ENCODE measurements around the gene FAM204A. TPM values are rescaled to one million over a fixed set of nuclear protein-coding genes. Genes with fewer than 3 reads are reported as not detected.

The FAM204A gene
- 10 to 100 TPM; 79.5 to 88.1 (median 83.5) TPM for polyA plus RNA-seq (ENCODE audit: insufficient read length in 3 of 3)

DNA sequence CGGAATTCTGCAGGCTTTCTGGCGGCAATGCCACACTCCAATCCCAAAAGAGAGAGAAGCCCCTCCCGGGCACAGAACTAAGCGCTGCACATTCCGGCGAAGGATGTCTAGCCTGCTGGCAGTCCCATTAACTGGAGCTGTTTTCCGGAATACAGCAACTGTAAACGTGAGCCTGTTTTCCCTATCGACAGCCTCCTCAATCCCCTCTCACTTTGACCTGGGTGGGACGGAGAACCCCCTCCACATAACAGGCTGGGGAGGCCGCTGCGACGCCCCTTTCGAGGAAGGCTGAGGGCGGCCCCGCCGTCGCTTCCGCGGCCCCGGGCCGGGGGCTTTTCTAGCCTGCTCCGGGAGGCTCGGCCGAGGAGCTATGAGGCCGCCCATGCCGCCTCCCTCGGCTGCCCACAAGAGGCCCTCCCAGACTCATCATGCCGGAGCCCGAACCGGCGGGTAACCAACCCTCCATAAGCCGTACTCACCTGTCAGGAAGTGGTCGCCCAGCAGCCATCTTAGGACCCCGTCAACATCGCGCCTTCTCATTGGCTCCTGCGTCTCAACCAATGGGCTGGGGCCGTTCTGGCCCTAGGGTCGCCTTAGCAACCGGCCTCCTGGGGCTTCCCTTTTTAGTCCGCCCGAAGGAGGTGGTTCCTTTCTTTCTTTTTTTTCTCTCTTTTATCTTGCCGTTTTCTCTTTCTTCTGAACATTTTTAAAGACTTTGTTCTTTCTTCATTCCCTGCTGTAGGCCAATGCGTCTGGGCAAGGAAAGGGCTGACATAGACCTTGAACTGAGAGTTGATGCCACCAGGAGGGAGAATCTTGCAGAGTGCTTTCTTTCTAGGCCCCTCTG, at the start of gene FAM204A:
TSS of gene FAM204A (minus strand) at position 534 of the 847 bp plus-strand sequence. CDS start 5,909 bp downstream, outside the sequence.
- peak; percentile 89 to 96 (median 92) for DNase-seq (ENCODE audit: low read depth in 3 of 3, low spot score in 2 of 3)

DNA sequence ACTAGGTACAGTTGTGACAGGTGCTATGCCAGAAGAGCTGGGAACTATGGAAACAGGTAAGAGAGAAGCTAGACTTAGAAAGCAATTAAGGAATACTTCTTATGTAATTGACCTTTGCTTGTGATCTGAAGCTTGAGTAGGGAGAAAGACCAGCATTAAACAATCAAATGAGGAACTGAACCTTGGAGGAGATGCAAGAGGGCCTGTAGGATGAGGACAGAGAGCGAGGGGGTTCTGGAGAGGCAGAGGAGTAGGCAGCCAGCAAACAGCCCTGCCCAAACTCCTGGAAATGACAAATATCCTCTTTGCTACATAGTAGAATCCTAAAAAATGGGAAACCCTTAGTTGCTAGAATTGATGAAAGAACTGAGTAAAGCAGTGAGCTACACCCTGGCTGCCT, 41.6 kb upstream of the FAM204A start:
- no peak for DNase-seq (ENCODE audit: low read depth in 3 of 3, low spot score in 2 of 3)

DNA sequence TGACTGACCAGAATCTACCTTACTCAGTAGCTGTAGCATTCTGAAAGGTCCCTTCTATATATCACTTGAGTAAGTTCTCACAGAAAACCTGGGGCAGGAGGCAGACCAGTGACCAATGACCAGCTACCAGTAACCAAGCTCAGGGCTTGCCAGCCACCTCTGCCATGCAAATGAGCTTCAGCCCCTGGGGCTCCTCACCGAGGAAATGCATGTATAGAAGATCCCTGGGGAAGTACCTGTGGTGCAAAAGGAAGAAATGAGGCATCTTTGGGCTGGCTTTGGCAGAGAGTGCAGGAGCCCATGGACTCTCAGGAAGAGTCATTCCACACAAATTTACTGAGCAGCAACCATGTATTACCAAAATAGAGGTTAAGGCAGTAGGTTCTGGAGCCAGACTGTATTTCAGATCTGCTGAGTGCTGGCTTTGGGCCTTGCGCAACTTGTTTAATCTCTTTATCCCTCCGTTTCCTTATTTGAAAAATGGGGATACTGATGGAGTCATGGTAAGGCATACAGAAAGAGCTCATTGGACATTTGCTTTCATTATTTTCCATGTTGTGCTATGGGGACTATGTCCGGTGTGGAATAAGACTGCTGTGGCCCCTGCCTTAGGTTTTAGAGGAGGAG, 41.1 kb upstream of the FAM204A start:
- no peak for DNase-seq (ENCODE audit: low read depth in 3 of 3, low spot score in 2 of 3)

DNA sequence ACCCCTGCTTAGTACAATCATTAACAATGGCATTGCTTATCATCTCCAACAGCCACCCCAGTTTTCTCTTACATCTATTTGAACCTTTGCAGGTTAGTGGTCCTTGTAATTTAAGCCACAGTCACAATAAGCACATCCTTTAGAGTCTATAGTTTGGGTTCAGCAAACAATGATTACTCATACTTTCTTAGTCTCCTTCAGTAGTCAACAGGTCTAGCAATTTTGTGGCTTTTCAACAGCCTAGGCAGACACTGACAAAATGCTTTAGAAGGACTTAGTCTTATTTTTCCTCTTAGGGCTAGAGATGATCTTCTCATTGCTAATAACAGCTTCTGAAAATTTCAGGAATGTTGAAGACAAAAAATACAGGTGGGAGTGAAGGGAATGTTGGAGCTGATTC, 32.3 kb upstream of the FAM204A start:
- DNase-seq (ENCODE audit: low read depth in 3 of 3, low spot score in 2 of 3), result no peak

DNA sequence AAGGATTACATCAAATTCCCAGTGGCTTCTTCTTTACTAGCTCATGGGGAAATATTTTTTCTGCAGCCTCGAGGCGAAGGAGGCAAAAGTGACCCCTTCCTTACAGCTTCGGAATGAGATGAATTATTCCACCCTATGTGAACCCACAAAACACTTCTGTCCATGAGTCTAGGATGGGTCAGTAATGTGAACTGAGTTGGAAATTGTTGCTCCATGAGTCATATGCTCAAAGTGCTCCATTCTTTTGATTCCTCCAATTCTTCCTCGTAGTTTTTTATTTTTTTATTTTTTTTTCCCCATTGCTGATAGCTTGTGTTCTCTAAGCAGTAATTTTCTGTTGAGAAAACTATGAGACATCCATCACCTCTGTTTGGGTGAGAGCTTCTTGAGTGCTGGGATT, 31.7 kb upstream of the FAM204A start:
- no peak for DNase-seq (ENCODE audit: low read depth in 3 of 3, low spot score in 2 of 3)

DNA sequence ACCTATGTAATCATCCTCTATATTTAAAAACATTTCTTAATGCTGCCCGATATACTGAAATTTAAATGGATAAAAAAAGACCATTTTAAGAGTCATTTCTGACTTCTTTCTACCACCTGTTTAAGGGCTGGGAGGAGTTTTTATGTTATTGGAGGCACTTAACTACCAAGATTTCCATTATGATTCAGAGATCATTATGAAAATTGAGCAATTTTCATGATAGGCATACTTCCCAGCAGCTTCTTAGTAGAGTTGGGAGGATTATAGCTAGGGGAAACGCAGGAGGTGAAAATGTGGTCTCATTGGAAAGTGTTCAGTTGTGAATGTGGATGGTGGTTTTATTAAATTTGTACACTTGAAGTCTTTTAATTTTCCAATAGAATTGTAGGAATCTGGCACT, 28.4 kb upstream of the FAM204A start:
- no peak for DNase-seq (ENCODE audit: low read depth in 3 of 3, low spot score in 2 of 3)

DNA sequence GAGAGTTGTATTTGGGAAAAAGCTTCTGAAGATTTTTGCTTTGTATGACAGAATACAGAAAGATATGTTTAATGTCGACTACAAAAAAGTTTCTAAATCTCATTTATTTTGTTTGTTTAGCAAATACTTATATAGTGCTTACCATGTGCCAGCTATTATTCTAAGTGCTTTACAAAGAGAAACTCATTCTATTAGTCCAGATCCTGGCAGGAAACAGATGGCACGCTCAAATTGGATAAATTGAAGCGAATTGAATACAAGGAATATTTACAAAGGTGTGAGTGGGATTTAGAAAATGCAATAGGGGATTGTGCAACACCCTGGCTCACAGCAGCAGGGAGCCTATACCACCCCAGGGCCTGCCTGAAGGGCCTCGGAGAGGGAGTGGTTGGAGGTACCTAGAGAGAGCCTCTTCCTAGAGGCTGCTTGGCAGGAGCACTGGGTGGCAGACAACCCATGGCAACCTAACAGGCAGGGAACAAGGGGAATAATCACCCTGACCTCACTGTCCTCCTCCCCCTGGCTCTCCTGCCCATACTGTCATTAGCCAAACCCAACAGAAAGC, 27.6 kb upstream of the FAM204A start:
- DNase-seq (ENCODE audit: low read depth in 3 of 3, low spot score in 2 of 3), result no peak

DNA sequence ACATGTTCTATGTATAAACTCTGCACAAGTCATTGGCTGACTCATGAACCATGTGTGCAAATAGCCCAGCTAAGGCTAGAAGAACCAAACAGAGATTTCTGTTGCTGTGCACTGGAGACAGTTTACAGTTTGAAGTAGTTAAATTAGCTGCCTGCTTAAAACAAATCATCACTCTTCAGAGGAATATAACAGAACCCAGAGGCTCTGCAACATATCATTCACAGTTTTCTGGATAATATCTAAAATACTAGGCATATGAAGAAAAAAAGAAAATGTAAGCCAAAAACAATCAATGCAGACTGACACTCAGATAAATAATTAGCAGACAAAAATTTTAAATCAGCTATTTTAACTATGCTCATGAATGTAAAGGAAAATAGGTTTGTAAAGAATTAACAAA, 23.6 kb upstream of the FAM204A start:
- no peak for DNase-seq (ENCODE audit: low read depth in 3 of 3, low spot score in 2 of 3)

DNA sequence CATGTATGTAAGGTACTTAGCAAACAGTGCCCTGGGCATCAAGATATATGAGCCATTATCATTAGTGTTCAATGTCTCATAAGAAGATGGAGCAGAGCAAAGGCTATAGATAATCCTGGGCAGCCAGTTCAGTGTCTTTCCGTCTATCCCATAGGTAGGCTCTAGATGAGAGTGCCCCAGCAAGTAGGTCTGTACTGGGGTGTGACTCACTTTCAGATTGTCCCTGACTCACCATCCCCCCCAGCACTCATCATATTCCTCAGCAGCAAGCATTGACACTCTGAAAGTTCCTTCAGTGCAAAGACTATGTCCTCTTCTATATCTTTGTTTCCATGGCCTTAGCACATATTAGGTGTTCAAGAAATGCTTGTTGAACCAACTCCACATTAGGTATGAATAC, 20.0 kb upstream of the FAM204A start:
- DNase-seq (ENCODE audit: low read depth in 3 of 3, low spot score in 2 of 3), result no peak

DNA sequence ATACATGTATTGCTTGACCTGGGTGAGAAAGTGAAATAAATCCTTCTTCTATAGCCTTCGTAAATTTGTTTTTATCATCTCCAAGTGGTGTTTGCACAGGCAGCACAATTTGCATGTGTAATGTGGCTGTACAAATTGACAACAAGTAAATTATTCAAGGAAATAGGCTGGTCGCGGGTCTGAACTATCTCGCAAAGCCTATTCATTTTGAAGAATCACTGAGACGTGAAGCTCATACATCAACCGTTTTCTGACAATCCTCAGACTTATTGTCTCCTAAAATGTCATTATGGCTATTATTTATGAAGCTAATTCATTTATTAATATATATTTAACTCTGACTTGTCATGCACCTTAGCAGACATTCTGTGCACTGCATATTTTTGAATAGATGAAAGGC, 16.2 kb upstream of the FAM204A start:
- no peak for DNase-seq (ENCODE audit: low read depth in 3 of 3, low spot score in 2 of 3)

DNA sequence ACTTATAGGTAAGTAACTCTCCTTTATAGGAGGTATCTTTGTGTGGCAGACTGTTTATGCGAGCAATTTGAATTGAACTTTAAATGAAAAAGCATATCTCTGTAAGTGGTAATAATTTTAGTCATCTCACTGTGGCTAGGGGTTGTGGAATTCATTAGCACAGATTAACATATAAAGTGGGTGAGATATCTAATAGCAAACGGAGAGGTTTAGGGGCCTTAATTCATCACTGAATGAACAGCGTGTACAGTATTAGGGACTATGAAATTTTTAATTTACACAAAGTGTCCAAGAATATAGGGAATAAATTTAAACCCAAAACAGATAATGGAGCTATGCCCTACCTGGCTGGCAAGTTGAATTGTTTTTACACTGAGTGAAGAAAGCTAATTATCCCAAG, 15.7 kb upstream of the FAM204A start:
- no peak for DNase-seq (ENCODE audit: low read depth in 3 of 3, low spot score in 2 of 3)

DNA sequence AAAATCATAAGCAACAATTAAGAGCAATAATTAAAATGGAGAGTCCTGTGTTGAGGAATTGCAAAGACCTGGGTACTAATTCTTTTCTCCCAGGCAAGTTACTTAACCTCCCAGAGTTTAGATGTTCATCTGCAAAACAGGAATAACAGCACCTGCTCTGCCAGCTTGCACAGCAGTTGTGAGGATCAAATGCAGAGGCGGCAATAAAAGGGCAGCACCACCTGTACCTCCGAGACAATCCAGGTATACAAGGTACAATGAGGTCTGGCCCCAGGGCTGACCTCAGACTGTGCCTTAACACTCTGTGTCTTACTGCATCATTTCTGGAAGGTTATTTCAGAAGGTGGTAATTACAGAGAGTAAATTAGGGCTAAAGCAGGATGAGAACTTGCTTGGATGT, 14.5 kb upstream of the FAM204A start:
- no peak for DNase-seq (ENCODE audit: low read depth in 3 of 3, low spot score in 2 of 3)

DNA sequence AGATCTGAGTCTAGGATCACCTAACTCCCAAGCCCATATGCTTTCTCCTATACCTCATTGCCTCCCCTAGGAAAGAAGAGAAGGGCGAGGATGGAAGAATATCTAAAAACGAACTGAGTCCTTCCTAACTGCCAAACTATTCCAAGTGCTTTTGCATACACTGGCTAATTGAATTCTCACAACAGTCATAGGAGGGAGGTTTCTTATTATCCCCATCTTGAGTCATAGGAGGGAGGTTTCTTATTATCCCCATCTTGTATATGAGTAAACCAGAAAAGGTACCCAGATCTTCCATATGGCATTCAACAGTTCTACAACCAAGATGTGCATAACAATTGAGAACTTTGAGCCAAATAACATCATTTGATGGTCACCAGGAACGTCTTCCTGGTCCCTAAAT, 13.1 kb upstream of the FAM204A start:
- DNase-seq (ENCODE audit: low read depth in 3 of 3, low spot score in 2 of 3), result no peak

DNA sequence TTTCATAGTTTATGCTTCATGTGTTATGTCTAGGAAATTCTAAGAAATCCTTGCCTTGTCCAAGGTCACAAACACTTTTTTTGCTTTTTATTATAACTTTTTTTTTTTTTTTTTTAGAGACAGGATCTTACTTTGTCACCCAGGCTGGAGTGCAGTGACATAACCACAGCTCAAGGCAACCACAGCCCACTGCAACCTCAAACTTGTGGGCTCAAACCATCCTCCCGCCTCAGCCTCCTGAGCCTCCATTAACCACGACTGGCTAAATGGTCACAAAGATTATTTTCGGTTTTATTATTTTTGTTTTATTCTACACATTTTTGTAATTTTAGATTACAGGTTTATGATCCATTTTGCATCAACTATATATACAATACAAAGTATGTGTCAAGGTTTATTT, 7.1 kb upstream of the FAM204A start:
- no peak for DNase-seq (ENCODE audit: low read depth in 3 of 3, low spot score in 2 of 3)

DNA sequence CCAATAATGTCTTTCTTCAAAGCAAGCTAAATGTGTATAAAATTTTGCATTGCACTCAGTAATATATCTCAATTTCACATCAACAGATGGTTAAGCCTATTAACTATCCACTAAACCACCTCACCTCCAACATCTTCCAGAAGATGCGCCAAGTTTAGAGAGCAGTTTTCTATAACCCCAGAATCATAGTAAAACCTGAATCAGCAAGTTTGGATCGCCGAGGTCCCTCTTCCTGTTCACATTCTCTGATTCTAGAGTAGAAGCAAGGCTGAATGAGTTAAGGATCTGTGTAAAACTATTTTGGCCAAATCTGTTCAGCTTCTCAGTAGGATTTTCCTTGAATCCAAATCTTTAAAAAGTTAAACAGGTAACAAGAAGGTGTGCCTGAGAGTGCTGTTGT, 1.4 kb upstream of the FAM204A start:
- DNase-seq (ENCODE audit: low read depth in 3 of 3, low spot score in 2 of 3), result no peak

DNA sequence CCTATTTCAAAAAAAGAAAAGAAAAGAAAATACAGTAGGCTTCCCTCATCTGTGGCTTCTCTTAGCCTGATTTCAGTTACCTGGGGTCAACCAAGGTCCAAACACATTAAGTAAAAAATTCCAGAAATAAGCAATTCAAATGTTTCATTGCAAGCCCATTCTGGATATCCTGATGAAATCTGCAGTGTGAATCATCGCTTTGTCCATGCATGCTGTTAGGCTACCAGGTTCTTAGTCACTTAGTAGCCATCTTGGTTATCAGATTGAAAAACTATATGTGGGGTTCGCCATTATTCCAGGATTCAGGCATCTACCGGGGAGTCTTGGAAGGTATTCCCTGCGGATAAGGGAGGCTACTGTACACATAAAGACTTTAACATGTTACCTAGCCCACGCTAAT, 991 bp upstream of the FAM204A start:
- no peak for DNase-seq (ENCODE audit: low read depth in 3 of 3, low spot score in 2 of 3)

DNA sequence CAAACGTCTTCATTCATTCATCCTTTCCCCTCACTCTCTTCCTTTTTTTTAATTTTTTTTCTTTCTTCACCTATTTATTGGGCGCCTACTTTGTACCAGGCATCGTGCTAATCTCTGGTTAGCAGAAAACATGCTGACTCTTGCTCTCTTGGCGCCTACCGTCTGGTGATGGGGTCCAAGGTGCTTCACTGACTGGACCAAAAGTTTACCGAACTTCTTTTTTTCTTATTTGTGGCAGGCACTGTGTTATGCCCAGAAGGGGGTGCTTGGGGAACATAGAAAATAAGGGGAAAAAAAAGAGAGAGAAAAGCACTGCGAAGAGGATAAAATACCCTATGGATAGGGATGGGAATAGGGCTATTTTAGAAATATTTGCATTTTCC, 505 bp upstream of the FAM204A start:
- no peak for DNase-seq (ENCODE audit: low read depth in 3 of 3, low spot score in 2 of 3)

DNA sequence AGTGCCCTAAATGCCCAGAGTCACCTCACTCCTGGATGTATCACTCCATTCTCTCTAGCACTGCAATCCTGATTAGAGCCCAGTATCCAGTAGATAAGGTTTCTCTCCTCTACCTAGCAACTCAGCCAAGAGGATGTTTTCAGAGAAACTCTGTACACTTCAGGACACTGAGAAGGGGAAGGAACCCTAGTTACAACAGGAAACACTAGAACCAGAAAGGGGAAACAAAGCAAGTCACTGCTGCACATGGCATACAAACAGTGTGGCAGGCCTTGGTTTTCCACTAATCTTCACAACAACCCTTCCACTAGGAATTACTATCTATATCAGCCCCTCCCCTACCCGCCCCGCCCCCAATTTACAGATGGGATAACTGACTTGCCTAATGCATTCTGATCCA, 1.6 kb downstream of the FAM204A start:
- DNase-seq (ENCODE audit: low read depth in 3 of 3, low spot score in 2 of 3), result no peak

DNA sequence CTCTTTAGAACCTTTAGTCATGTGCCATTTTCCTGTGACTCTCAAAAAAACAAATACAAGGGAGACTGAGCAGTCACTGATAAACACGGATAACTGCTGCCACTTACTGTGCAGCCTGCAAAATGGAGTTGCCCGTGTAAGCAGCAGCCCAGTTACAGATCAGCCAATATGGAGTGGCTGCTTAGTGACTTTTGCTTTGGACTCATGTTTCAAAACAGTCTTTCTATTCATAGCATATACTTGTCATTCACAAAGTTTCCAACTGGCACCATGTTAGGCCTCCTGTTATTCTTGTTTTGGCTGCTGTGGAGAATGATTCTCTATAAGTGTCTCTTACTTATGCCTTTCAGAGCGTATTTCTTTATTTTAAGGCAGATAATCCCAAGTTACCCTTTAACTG, 3.0 kb downstream of the FAM204A start:
- DNase-seq (ENCODE audit: low read depth in 3 of 3, low spot score in 2 of 3), result no peak

DNA sequence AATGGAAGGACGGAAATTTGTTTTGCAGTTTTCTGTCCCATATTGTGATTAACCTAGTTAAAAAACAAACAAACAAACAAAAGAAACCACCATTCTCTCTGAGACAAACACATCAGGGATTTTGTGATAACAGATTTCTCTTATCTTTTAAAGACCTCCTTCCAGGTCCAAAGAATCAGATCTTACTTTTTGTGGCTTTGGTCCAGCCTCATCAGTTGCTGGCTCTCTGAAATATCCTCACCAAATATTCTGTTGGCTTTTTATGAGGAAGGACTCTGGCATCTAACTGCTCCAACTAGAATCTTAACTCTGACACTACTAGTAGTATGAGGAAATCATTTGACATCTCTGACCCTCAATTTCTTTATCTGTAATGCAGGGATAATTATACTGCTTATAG, 4.8 kb downstream of the FAM204A start:
- DNase-seq (ENCODE audit: low read depth in 3 of 3, low spot score in 2 of 3), result no peak

DNA sequence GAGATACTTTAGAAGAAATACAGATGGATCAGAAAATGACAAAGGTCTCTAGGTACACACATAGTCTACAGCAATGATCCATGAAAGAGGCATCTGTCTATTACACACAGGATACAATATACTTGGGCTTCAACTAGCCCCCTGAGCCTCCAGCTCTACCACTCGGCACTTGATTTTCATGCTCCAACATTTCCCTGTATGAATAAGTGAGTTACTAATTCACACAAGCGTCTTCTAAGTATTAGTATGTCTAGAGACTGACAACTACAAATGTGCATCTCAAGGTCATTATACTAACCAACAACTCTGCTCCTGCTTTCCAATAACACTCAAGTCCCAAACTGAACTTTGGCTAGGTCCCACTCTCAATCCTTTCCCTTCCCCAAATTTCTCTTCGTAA, 8.3 kb downstream of the FAM204A start:
- DNase-seq (ENCODE audit: low read depth in 3 of 3, low spot score in 2 of 3), result no peak
